ENCODE results near the gene CACNA1F.

The CACNA1F gene

GRCh38 chrX:49266523-49267445, 33.6 kb upstream of the CACNA1F start:
- DNase-seq (ENCODE audit: extremely low read depth, low read depth), result no peak
- TF ChIP-seq CTCF (IDR thresholded peaks at IDR 0.05; ENCODE audit: low read depth, low read length), result no peak

- DNase-seq (ENCODE audit: extremely low read depth, low read depth), result no peak
- no peak for TF ChIP-seq CTCF (IDR thresholded peaks at IDR 0.05; ENCODE audit: low read depth, low read length)
Measured at GRCh38 chrX:49264460-49264859, 31.3 kb upstream of the CACNA1F start, which contains the start of gene FOXP3. Gene FOXP3, minus strand, starts transcription at chrX:49264710. Its CDS starts 6,205 bp downstream, at chrX:49258505.

- DNase-seq (ENCODE audit: extremely low read depth, low read depth), result no peak
- no peak for TF ChIP-seq CTCF (IDR thresholded peaks at IDR 0.05; ENCODE audit: low read depth, low read length)
Measured at GRCh38 chrX:49263631-49264030, 30.5 kb upstream of the CACNA1F start.

- no peak for DNase-seq (ENCODE audit: extremely low read depth, low read depth)
- TF ChIP-seq CTCF (IDR thresholded peaks at IDR 0.05; ENCODE audit: low read depth, low read length), result no peak
Measured at GRCh38 chrX:49262603-49263002, 29.5 kb upstream of the CACNA1F start.

- no peak for TF ChIP-seq CTCF (IDR thresholded peaks at IDR 0.05; ENCODE audit: low read depth, low read length)
- DNase-seq (ENCODE audit: extremely low read depth, low read depth), result no peak
Measured at GRCh38 chrX:49260221-49260985, 27.3 kb upstream of the CACNA1F start.

GRCh38 chrX:49258749-49259124, 25.6 kb upstream of the CACNA1F start:
- no peak for DNase-seq (ENCODE audit: extremely low read depth, low read depth)
- no peak for TF ChIP-seq CTCF (IDR thresholded peaks at IDR 0.05; ENCODE audit: low read depth, low read length)

Measured in AG09319 (cell line).